GM20000 (cell line): ENCODE results near the gene SPRR2F.
"Not testable (repeated sequence)": the region's sequence is repeated elsewhere in the genome, so short reads cannot be mapped to it uniquely, and the experiment has no call there.

ENCODE experiments used
- DNase-seq: peaks from one replicate; pipeline ENCODE4 v3.0.0; 2012; ENCODE audit warnings: low spot score
- TF ChIP-seq, protein P1 (sequence below): IDR thresholded peaks from 2 replicates; pipeline ENCODE4 v1.5.1; 2012; ENCODE audit warnings: mild to moderate bottlenecking, control low read depth; ENCODE audit errors: extremely low read depth, missing control alignments

The SPRR2F gene

DNA sequence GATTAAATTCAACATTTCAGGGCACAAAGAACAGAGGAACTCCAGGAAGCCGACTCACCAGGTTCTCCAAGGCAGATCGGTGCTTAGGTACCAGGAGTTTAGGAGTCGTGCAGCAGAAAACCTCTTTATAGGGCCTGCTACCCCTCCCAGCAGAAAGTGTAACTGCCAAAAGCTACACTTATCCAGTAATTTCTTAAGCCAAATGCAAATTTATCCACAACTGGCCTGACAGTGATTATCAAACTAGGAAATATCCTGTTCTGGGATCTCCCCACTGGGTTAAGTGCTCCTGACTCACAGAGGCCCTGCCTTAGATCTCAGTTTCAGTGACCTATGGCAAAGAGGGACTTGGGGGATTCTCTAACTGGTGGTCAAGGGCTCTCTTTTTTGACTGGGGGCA, at the start of gene SPRR2F:
Gene SPRR2F, minus strand, starts transcription at position 101 of the 400 bp plus-strand sequence. CDS start 783 bp downstream, outside the sequence.
- DNase-seq: no peak
- TF ChIP-seq, protein P1, sequence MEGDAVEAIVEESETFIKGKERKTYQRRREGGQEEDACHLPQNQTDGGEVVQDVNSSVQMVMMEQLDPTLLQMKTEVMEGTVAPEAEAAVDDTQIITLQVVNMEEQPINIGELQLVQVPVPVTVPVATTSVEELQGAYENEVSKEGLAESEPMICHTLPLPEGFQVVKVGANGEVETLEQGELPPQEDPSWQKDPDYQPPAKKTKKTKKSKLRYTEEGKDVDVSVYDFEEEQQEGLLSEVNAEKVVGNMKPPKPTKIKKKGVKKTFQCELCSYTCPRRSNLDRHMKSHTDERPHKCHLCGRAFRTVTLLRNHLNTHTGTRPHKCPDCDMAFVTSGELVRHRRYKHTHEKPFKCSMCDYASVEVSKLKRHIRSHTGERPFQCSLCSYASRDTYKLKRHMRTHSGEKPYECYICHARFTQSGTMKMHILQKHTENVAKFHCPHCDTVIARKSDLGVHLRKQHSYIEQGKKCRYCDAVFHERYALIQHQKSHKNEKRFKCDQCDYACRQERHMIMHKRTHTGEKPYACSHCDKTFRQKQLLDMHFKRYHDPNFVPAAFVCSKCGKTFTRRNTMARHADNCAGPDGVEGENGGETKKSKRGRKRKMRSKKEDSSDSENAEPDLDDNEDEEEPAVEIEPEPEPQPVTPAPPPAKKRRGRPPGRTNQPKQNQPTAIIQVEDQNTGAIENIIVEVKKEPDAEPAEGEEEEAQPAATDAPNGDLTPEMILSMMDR: no peak

- no peak for DNase-seq
- TF ChIP-seq, protein P1: no peak
Observed at GRCh38 chr1:153155541-153155940, 42.2 kb upstream of the SPRR2F start.

DNA sequence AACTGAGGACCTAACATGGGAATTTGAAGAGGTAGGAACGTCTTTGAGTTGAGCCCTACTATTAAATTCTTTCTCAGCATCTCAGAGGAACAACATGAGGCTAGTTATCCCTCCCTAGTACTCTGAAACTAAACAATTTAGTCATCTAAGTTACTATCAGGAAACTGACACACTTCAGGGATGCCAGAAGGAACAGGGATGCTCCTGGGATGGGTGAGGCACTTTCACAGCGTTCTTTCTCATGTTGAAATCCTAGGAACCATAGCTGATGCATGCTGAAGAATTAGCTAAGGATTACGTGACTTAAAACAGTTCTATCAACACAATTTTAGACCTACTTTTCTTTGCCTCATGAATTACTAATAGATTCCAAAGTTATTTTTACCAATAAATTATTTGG, 39.2 kb upstream of the SPRR2F start:
- DNase-seq: no peak
- TF ChIP-seq, protein P1: no peak

DNA sequence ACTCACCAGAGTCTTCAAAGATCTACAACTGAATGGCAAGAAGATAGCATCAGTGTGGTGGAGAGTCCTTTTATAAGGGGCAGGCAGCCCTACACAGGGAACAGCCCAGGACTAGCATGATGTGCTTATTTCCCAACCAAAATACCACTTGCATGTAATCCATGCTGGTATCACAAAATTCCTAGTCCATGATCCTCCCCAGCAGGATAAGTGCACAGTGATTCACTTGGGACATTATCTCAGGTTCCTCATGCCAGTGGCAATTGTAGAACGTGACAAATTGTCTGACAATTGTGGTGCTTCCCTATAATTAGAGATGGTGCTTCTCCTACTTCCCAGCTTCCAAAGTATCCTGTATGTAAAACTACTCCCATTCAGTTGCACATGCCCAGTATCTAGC, 37.5 kb upstream of the SPRR2F start, which contains the start of gene SPRR2G:
Gene SPRR2G, minus strand, starts transcription at position 45 of the 400 bp plus-strand sequence. CDS start 780 bp downstream, outside the sequence.
- TF ChIP-seq, protein P1: no peak
- no peak for DNase-seq

GRCh38 chr1:153141377-153141776, 28.1 kb upstream of the SPRR2F start:
- no peak for DNase-seq
- TF ChIP-seq, protein P1: no peak

DNA sequence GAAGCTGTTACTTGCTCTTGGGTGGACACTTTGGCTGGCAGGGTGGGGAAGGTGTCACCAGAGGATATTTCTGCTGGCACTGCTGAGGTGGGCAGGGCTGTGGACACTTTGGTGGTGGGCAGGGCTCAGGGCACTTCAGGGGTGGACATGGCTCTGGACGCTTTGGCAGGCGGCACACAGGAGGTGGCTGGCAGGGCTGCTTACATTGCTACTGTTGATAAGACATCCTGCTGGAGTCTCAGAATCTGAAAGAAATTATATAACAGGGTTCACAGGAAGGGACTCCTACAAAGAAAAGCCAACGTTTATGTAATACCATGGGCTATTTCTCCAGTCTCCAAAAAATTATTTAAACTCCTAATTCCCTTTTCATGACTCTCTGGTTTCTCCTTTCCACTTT, 27.2 kb upstream of the SPRR2F start:
- TF ChIP-seq, protein P1: no peak
- no peak for DNase-seq

GRCh38 chr1:153133743-153134142, 20.4 kb upstream of the SPRR2F start:
- TF ChIP-seq, protein P1: no peak
- no peak for DNase-seq

GRCh38 chr1:153133267-153133666, 20.0 kb upstream of the SPRR2F start:
- TF ChIP-seq, protein P1: no peak
- no peak for DNase-seq

- not testable (repeated sequence) for DNase-seq
Observed at GRCh38 chr1:153128688-153129087, 15.4 kb upstream of the SPRR2F start.
